SK-N-SH (cell line): ENCODE data around the gene SEMA3F. TPM values are rescaled to one million over a fixed set of nuclear protein-coding genes. Genes with fewer than 3 reads are reported as not detected.

Experiments
- CTCF ChIA-PET: fragments of 300-600, 350-600 bp; formaldehyde crosslinking; extraction: SDS; loops from one replicate; lab custom pipeline; 2021; lab: Yijun Ruan, JAX
- POLR2A ChIA-PET: fragments of 350-600 bp; sonication (Branson Sonifier 250); formaldehyde crosslinking; extraction: SDS; loops from one replicate; lab custom pipeline; 2020; ENCODE audit warnings: antibody characterized with exemption, inconsistent platforms; lab: Yijun Ruan, JAX
- DNase-seq: peaks from one replicate; pipeline ENCODE4 v3.0.0; 2012
- H2AFZ ChIP-seq: fragments of 200-600 bp; sonication (generic); 2 replicates; pipeline ENCODE4 v1.8.1; 2016; ENCODE audit warnings: antibody characterized with exemption, mild to moderate bottlenecking, low read depth
- H3F3A ChIP-seq: fragments of 200-600 bp; sonication (generic); replicated peaks from 2 replicates; pipeline ENCODE3; 2016; ENCODE audit warnings: antibody characterized with exemption, mild to moderate bottlenecking; ENCODE audit not compliant: insufficient read depth
- H3K27ac ChIP-seq, 2 experiments: fragments of 200-500 bp in 1 of 2; fragments of 200-600 bp in 1 of 2; sonication (Bioruptor generic) in 1 of 2; sonication (generic), shearing (Covaris generic) in 1 of 2; 2 replicates each; pipeline versions ENCODE4 v1.5.1 to v1.6.1; 2014 to 2016; ENCODE audit warnings: low read depth in 2 of 2, inconsistent platforms in 1 of 2, low read length in 1 of 2, mild to moderate bottlenecking in 1 of 2, mixed read lengths in 1 of 2
- H3K27me3 ChIP-seq: fragments of 200-600 bp; sonication (generic), shearing (Covaris generic); 2 replicates; pipeline ENCODE4 v1.6.1; 2016; ENCODE audit warnings: mixed run types; ENCODE audit not compliant: insufficient read depth
- H3K36me3 ChIP-seq, 2 experiments: fragments of 200-500 bp in 1 of 2; fragments of 200-600 bp in 1 of 2; sonication (Bioruptor generic) in 1 of 2; sonication (generic) in 1 of 2; replicated peaks in 1 of 2; 2 replicates each; pipeline versions ENCODE3 to v1.5.1; 2014 to 2016; ENCODE audit warnings: low read length in 1 of 2, mild to moderate bottlenecking in 1 of 2; ENCODE audit not compliant: insufficient read depth in 2 of 2, control insufficient read depth in 1 of 2
- H3K4me1 ChIP-seq, 2 experiments: fragments of 200-500 bp in 1 of 2; fragments of 200-600 bp in 1 of 2; sonication (Bioruptor generic) in 1 of 2; sonication (generic), shearing (Covaris generic) in 1 of 2; 2 replicates each; pipeline versions ENCODE4 v1.5.1 to v1.6.1; 2014 to 2016; ENCODE audit warnings: low read depth in 1 of 2, low read length in 1 of 2, mixed run types in 1 of 2; ENCODE audit not compliant: insufficient read depth in 2 of 2, control insufficient read depth in 1 of 2
- H3K4me2 ChIP-seq: fragments of 200-600 bp; sonication (generic), shearing (Covaris generic); 2 replicates; pipeline ENCODE4 v1.6.1; 2017; ENCODE audit warnings: mixed run types
- H3K4me3 ChIP-seq, 2 experiments: fragments of 200-500 bp in 1 of 2; fragments of 200-600 bp in 1 of 2; sonication (Bioruptor generic) in 1 of 2; sonication (generic), shearing (Covaris generic) in 1 of 2; 2 replicates each; pipeline versions ENCODE4 v1.5.1 to v1.8.1; 2014 to 2016; ENCODE audit warnings: low read depth in 2 of 2, inconsistent platforms in 1 of 2, low read length in 1 of 2, mild to moderate bottlenecking in 1 of 2, mixed read lengths in 1 of 2, moderate library complexity in 1 of 2
- H3K79me2 ChIP-seq: fragments of 200-600 bp; sonication (generic); 2 replicates; pipeline ENCODE4 v1.8.1; 2017; ENCODE audit warnings: mild to moderate bottlenecking; ENCODE audit not compliant: insufficient read depth
- H3K9ac ChIP-seq: fragments of 200-600 bp; sonication (generic); 2 replicates; pipeline ENCODE4 v1.6.1; 2017; ENCODE audit warnings: mixed run types
- H3K9me2 ChIP-seq: fragments of 200-600 bp; sonication (generic); 2 replicates; pipeline ENCODE4 v1.6.1; 2017; ENCODE audit warnings: mixed run types
- H3K9me3 ChIP-seq: fragments of 200-600 bp; sonication (generic); 2 replicates; pipeline ENCODE4 v1.6.1; 2017; ENCODE audit warnings: mixed run types, mild to moderate bottlenecking, moderate library complexity
- H4K20me1 ChIP-seq: fragments of 200-600 bp; sonication (generic); 2 replicates; pipeline ENCODE4 v1.6.1; 2017; ENCODE audit warnings: mild to moderate bottlenecking, mixed run types; ENCODE audit not compliant: insufficient read depth
- ELF1 ChIP-seq: IDR thresholded peaks from 2 replicates; pipeline ENCODE4 v1.4.0; 2012
- EZH2phosphoT487 ChIP-seq: fragments of 200-600 bp; sonication (generic); IDR thresholded peaks from 2 replicates; pipeline ENCODE4 v1.6.1; 2017; ENCODE audit warnings: low read depth, mixed run types, mild to moderate bottlenecking, antibody characterized with exemption, moderate library complexity, borderline replicate concordance
- FOXJ3 ChIP-seq: sonication (generic); formaldehyde crosslinking; IDR thresholded peaks from 2 replicates; pipeline ENCODE4 v1.5.1; 2020; ENCODE audit warnings: mild to moderate bottlenecking, missing genetic modification reagents
- IRF3 ChIP-seq: fragments of 150-350 bp; IDR thresholded peaks from 2 replicates; pipeline ENCODE4 v1.6.1; 2016; ENCODE audit warnings: mild to moderate bottlenecking, low read depth, low read length
- MEF2A ChIP-seq: IDR thresholded peaks from 2 replicates; pipeline ENCODE4 v1.4.0; 2012; ENCODE audit warnings: low read depth, borderline replicate concordance
- NFIC ChIP-seq: IDR thresholded peaks from 2 replicates; pipeline ENCODE4 v1.4.0; 2012; ENCODE audit warnings: borderline replicate concordance
- NRF1 ChIP-seq: IDR thresholded peaks from 2 replicates; pipeline ENCODE4 v1.6.1; 2012; ENCODE audit warnings: low read depth, mild to moderate bottlenecking, low read length
- PBX3 ChIP-seq: IDR thresholded peaks from 2 replicates; pipeline ENCODE4; 2012
- RCOR1 ChIP-seq: fragments of 150-350 bp; IDR thresholded peaks from 2 replicates; pipeline ENCODE4 v1.6.1; 2017; ENCODE audit warnings: antibody characterized with exemption, low read length
- REST ChIP-seq: IDR thresholded peaks from 2 replicates; pipeline ENCODE4 v1.6.1; 2012; ENCODE audit warnings: mild to moderate bottlenecking, low read depth, low read length, moderate library complexity
- TCF12 ChIP-seq: IDR thresholded peaks from 2 replicates; pipeline ENCODE4 v1.4.0; 2012
- YY1 ChIP-seq: IDR thresholded peaks from 2 replicates; pipeline ENCODE4 v1.4.0; 2012; ENCODE audit warnings: low read depth, mild to moderate bottlenecking
- ZBTB33 ChIP-seq: IDR thresholded peaks from 2 replicates; pipeline ENCODE4 v1.4.0; 2012; ENCODE audit warnings: low read depth, borderline replicate concordance
- WGBS: methylation state at CpG from one replicate; pipeline ENCODE4 v1.1.6; 2017; ENCODE audit warnings: low lambda C conversion rate; 5-methylcytosine and 5-hydroxymethylcytosine counted together
- polyA plus RNA-seq, 3 experiments: library from polyadenylated mRNA; depleted of rRNA; stranded (reverse); fragments of >200 nt; gene quantifications; 2 replicates each; pipeline ENCODE4 v1.2.3, GENCODE V29; 2012

Gene SEMA3F
- polyA plus RNA-seq, 1 of the 3 experiments (the other 2 are of a cell fraction) = 30.4 TPM

- no peak overlapping the region for H3K9ac ChIP-seq
- no peaks in the 10 kb centered on the region for H3K79me2 ChIP-seq
- no peaks in the 10 kb centered on the region for H3K9me3 ChIP-seq
- TF ChIP-seq FOXJ3 (no peak), ELF1 (no peak), YY1 (no peak), IRF3 (no peak), RCOR1 (no peak), TCF12 (no peak), ZBTB33 (no peak), EZH2phosphoT487 (no peak), MEF2A (no peak)
- TF ChIP-seq, all 33 proteins: peak for 0
- no peak overlapping the region for H2AFZ ChIP-seq
- no peaks in the 10 kb centered on the region for H3F3A ChIP-seq
- peaks cover 35% of the 10 kb centered on the region for H3K27me3 ChIP-seq
- 77% methylated on average over 10 of the region's 12 CpGs for WGBS
- no peak overlapping the region for H3K27ac ChIP-seq
- CTCF ChIA-PET = interaction anchor here (0.8 to 61.6 kb wide), 14 partner anchors 8 to 665 kb away, joined by 3 to 1375 read pairs (median 4); partner anchors contain the start of gene GNAT1
- H3K9me2 ChIP-seq = no peaks in the 10 kb centered on the region
- H3K4me1 ChIP-seq = peaks cover 0 to 11% of the 10 kb centered on the region in 2 experiments; a peak in 1 of 4 replicates
- POLR2A ChIA-PET = interaction anchor here (1.3 kb wide), 1 partner anchor 8 kb away, joined by 4 read pairs; no protein-coding TSS in a partner anchor
- H3K4me3 ChIP-seq = no peak overlapping the region
- no peak for DNase-seq
- no peaks in the 10 kb centered on the region for H4K20me1 ChIP-seq
- H3K36me3 ChIP-seq = no peaks in the 10 kb centered on the region
- peak overlapping the region; percentile 55; the same call in 1 of the 2 replicates for H3K4me2 ChIP-seq
These were observed 49.0 kb downstream of the SEMA3F start for GRCh38 chr3:50203809-50204803.

- Histone ChIP-seq H3K9me2 (no peaks in the 10 kb centered on the region), H3K4me2 (peak within 1 kb of the TSS; percentile 75; the same call in 1 of the 2 replicates), H2AFZ (peak within 1 kb of the TSS; percentile 63; the same call in 1 of the 2 replicates), H3K27me3 (peaks cover 28% of the 10 kb centered on the region), H3K9ac (no peak within 1 kb of the TSS), H3F3A (no peaks in the 10 kb centered on the region), H3K36me3 (no peaks in the 10 kb centered on the region), H3K4me1 (peaks cover 0 to 11% of the 10 kb centered on the region in 2 experiments; a peak in 1 of 4 replicates), H3K79me2 (no peaks in the 10 kb centered on the region), H3K9me3 (no peaks in the 10 kb centered on the region), H4K20me1 (no peaks in the 10 kb centered on the region), H3K27ac (no peak within 1 kb of the TSS), H3K4me3 (peak within 1 kb of the TSS; percentile 47 to 48; a peak in 3 of 4 replicates)
- ChIA-PET CTCF (interaction anchor here (1.1 to 61.6 kb wide), 8 partner anchors 7 to 84 kb away, joined by 3 to 1375 read pairs (median 13); partner anchors contain the start of gene GNAT1), POLR2A (interaction anchor here (1.3 to 1.4 kb wide), 2 partner anchors 9 to 11 kb away, joined by 3 to 4 read pairs; no protein-coding TSS in a partner anchor)
- peak; percentile 97 for DNase-seq
- 21% methylated on average over 11 of the region's 41 CpGs for WGBS
- TF ChIP-seq NRF1 (no peak), ZBTB33 (no peak), NFIC (no peak), REST (no peak), PBX3 (no peak), MEF2A (no peak)
These were observed 49.8 kb downstream of the SEMA3F start, which contains the start of gene SLC38A3 for GRCh38 chr3:50204804-50205412. TSS of gene SLC38A3 (plus strand) at chr3:50205271. CDS start at chr3:50214200, 8,929 bp downstream.
